ENCODE data around the gene DGKG. TPM values are rescaled to one million over a fixed set of nuclear protein-coding genes. Genes with fewer than 3 reads are reported as not detected.

DGKG gene
- total RNA-seq, 1 donor from 2014 or later: 13.5 TPM

- DNase-seq (ENCODE audit: low spot score): no peak
These were observed 6.1 kb upstream of the DGKG start for GRCh38 chr3:186368176-186368575.

DNA sequence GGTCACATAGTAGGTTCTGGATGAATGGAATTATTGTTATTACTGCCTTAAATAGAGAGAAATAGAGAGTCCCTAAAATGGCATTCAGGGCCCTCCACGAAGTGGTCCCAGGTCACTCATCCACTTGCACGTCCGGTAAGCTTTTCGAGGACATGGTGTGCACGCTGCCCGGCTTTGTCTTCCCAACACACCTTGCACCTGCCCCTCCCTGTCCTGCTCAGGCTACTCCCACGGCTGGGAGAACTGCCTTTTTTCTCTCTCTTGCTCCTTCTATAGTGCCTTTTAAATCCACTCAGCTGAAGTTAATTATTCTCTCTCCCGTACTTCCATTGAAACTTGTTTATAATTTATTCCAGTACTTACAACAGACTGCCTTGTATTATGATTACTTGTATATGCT lies 5.6 kb upstream of the DGKG start:
- DNase-seq (ENCODE audit: low spot score): no peak

DNA sequence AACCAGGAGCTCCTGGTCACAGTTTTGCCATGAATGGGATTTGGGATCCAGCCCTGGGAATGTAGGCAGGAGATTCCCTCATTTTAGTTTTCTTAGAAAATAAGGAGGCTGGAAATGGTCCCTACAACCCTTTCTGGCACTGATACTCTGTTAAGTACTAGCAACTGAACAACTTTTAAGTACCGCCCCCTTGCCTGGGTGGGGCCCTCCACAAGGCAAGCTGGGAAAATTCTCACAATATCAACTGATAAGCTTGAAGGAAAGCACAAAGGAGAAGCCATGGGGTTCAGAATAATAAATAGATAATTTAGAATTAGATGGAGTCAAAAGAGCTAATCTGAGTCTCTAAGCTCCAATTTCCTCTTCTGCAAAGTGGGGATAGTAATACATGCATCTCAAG lies 4.2 kb upstream of the DGKG start:
- DNase-seq (ENCODE audit: low spot score): no peak

GRCh38 chr3:186365202-186365974 lies 3.4 kb upstream of the DGKG start:
- DNase-seq (ENCODE audit: low spot score): no peak

- DNase-seq (ENCODE audit: low spot score): no peak
These were observed 954 bp upstream of the DGKG start for GRCh38 chr3:186362988-186363387.

DNA sequence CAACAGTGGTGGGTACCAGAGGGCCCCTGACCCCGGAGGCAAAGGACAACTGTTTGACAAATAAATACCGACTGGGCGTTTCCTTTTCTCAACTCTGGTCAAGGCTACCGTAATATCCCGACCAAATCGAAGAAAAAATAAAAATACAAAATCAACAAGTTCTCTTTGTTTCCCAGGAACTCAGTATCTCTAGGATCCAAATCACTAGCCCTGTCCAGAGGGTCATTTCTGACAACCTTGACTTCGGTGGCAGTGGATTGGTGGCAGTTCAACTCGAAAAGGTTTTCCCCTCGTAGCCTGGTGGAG lies 456 bp upstream of the DGKG start:
- no peak for DNase-seq (ENCODE audit: low spot score)

DNA sequence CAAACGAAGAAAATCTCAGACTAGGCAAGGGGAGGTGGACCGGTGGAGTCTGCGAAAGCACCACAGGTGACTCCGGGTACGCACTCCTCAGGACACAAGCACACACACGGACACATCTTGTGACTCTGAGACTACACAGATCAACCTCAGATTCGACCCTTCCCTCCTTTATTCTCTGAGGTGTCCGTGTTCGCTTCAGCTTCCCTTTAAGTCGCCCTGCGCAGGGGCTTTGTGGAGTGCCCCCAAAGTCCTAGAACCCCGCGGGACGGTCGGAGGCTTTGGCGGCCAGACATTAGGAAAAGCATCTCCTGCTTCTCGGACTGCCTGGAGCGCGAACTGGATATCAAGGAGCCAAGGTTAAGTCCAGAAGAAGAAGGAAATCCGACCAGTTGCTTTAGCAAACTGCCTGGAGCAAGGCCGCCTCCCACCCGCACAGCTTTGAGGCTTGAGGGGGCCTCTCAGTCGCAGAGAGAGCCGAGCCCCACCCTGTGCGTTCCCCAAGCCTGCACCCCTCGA lies 730 bp downstream of the DGKG start:
- no peak for DNase-seq (ENCODE audit: low spot score)

DNA sequence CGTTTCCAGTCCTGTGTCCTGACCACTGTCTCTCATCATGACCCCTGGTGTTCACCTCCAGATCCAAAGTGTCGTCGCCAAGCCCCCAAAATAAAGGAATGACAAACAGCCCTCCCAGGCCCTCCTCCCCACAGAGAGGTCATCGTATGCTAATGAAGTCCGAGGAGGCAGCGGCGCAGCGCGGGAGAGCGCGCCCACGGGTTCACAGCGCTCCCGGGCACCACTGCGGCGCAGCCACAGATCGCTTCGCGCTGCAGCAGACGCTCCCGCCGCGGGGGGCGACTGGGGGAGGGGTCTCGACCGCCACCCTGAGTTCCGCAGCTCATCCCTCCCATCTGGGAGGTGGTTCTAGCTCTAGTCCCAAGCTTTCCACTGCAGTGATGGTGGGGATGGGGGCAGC lies 1.3 kb downstream of the DGKG start:
- DNase-seq (ENCODE audit: low spot score): no peak

DNA sequence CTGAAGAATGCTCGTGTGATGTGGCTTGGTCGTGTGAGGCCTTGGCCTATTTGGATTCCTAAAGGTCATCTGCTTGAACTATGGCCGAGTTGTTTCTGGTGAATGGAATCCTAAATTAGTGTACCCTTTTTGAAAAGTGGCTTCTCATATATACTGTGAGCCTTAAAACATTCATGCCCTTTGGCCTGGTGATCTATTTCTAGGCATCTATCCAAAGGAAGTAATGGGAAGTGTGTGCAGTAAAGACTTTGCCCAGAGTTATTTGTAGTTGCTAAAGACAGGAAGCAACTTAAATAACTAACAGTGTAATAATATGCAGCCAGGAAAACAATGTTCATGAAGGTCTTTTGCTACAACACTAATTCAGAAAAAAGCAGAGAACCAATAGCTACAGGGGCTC lies 3.0 kb downstream of the DGKG start:
- DNase-seq (ENCODE audit: low spot score): no peak

GRCh38 chr3:186356152-186356551 lies 5.9 kb downstream of the DGKG start:
- DNase-seq (ENCODE audit: low spot score): no peak

GRCh38 chr3:186354100-186354499 lies 7.9 kb downstream of the DGKG start:
- peak; percentile 34 for DNase-seq (ENCODE audit: low spot score)

GRCh38 chr3:186352369-186352768 lies 9.7 kb downstream of the DGKG start:
- DNase-seq (ENCODE audit: low spot score): no peak

- peak; percentile 31 for DNase-seq (ENCODE audit: low spot score)
These were observed 19.8 kb downstream of the DGKG start for GRCh38 chr3:186342197-186342596.

DNA sequence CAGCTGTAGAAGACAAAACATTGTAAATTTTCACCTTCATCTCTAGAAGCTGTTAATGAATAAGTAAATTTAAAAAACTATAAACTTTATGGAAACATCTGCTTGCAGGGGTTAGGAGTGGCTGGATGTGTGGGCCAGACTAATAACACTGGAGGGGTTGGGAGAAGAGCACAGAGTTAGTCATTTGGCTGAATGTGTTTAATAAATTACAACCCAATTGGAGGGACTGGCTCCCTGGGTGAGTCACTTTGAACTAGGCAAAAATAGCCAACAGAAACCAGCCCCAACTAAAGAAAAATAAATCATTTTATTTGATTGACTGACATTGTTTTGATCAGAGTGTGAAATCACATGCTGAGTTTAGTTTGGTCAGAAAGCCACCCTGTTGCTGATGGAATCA lies 21.8 kb downstream of the DGKG start:
- no peak for DNase-seq (ENCODE audit: low spot score)

DNA sequence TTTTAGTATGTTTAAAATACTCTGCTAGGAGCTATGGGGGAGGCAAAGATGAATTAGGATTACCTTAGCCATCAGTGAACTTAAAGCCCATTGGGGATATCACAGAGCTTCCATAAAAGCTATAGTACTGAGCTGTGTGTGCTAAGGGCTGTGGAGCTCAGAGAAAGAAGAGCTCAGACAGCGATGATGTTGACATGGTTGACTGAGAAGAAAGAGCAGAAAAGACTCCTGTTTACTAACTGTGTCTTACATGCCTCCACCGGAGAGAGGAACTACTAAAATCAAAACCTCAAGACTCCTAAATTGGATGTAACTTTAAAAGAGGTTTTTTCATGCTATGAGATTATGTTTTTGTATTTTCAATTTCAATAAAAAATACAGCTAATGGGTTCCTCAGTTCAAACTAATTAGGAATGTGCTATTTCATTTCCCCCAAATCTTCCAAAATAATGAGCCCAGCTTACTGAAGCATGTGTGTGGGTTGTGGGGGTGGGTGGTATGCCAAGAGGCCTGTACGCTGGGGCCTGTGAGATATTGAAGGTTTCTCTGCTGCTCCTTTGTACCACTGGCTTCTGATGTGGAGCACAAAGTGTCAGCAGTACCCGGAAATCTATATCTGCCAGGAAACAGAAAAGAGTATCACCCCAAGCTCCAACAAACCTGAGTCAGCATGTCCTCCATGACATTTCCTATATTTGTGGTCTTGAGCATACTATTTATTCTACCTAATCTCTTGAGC lies 22.7 kb downstream of the DGKG start:
- DNase-seq (ENCODE audit: low spot score): no peak

- no peak for DNase-seq (ENCODE audit: low spot score)
These were observed 28.8 kb downstream of the DGKG start for GRCh38 chr3:186333256-186333655.

GRCh38 chr3:186330772-186331460 lies 31.1 kb downstream of the DGKG start:
- DNase-seq (ENCODE audit: low spot score): no peak

DNA sequence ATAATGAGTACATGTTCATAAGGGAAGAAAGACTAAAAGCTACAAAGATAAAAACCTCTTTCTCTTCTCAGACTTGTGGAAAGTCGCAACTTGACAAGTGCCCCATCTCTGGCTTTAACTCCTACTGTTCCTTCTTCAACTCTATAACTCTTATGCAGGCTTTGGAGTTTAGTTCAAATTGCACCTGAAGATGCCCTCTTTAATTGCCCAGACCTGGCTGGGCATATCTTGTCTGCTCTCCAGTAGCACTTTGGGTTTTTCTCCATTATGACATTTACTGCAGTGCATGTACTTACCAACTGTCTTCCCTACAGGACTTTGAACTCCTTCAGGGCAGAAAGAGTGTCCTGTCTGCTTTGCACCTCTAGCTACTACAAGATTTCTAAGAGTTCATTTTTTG lies 32.4 kb downstream of the DGKG start:
- no peak for DNase-seq (ENCODE audit: low spot score)

DNA sequence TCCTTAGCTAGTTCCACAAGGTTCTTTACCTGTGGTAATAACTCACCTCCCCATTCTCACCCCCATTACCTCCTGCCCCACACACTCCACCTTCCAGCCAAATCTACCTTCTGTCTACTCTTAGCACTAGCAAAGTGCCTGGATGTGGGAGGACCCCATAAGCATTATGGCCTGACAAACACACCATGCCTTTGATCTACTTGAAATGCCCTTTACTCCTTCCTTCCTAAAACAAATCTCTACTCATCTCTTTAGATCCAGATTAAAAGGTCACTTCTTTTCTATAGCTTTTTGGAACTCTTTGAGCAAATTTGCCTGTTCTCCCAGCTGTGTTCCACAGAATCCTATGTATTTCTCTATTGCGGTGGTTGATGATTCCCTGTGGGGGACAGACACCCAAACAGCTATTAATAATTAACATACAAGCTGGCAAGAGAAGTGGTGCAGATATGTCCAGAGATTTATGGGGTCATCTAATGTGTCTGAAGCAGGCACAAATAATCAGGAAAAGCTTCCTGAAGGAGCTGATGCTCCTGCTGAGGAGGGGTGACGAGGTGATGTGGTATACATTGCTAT lies 34.0 kb downstream of the DGKG start:
- DNase-seq (ENCODE audit: low spot score): no peak

GRCh38 chr3:186322761-186323160 lies 39.3 kb downstream of the DGKG start:
- DNase-seq (ENCODE audit: low spot score): no peak

- DNase-seq (ENCODE audit: low spot score): no peak
These were observed 40.3 kb downstream of the DGKG start for GRCh38 chr3:186321746-186322145.

GRCh38 chr3:186320862-186321568 lies 41.0 kb downstream of the DGKG start:
- peak; percentile 19 for DNase-seq (ENCODE audit: low spot score)
